Endometrium (tissue), 2 donors: ENCODE measurements around the gene FHOD3.
"Not testable (repeated sequence)": the region's sequence is repeated elsewhere in the genome, so short reads cannot be mapped to it uniquely, and the experiment has no call there.

Experiments used
- FAIRE-seq: peaks from 2 replicates; lab custom pipeline; 2012; peaks lifted over from hg19 to GRCh38; lab: Jason Lieb, UNC
- donor health status: control.
- donor health status: control.

FHOD3 gene

DNA sequence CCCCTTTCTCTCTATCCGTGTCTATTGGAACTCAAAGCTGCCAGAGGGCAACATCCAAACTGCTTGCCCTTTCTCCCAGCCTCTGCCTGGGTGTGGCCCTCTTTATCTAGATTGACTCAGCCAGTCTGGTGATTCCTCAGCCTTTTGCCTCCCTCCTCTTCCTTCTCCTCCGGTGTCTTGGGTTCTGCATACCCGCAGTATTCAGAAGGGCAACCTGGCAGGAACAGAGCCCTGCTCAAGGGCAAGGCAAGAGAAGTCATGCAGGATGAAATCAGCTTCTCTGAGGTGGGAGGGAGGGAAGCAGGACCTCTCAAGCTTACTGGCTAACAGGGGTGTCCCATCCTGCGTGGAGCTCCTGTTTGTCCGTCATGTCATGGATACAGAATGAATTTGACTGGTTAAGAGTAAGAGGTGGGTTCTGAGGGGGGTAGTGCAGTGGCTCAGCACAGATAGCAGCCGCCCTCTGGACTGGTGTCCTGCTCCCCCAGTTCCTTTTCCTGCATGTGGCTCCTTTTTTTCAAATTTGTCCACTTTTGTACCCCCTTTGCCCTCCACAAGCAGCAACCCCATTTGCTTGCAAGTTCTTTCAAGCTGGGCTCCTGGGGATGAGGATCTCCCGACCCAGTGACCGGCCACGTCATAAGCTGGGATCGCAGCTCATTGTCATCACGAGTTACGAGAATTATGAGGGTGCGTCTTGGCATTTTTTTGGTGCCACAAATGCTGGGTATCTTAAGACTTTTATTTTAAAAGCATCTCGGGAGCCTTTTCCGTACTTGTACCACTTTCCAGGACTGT, 154.1 kb downstream of the FHOD3 start:
- FAIRE-seq, result no peak

GRCh38 chr18:36454245-36454644, 156.7 kb downstream of the FHOD3 start:
- FAIRE-seq, result no peak

DNA sequence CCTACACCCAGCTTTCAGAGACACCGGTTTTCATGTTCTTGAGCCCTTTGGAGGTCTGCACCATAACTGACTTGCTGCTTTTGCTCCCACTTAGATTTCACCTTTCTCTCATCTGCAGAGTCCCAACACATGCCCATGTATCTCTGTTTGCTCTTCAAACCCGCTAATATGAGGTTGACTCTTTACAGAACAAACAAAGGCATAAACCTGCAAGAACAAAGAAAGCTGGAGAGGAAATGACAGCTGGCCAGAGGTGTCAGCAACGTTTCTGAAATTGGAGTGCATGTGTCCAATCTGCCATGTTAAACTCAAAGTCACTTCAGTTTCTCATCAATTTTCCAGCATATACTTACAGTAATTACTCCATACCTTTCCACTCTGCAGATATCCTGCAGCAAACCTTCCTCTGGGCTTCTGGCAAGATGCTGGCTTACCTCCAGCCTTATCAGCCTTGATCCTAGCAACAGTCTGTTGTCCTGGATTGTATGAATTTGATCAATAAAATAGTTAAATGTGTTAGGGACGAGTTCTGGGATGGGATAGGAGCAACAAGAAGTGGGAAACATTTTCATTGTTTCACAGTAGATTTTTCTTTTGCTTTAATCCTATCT, 157.4 kb downstream of the FHOD3 start:
- FAIRE-seq, result no peak

DNA sequence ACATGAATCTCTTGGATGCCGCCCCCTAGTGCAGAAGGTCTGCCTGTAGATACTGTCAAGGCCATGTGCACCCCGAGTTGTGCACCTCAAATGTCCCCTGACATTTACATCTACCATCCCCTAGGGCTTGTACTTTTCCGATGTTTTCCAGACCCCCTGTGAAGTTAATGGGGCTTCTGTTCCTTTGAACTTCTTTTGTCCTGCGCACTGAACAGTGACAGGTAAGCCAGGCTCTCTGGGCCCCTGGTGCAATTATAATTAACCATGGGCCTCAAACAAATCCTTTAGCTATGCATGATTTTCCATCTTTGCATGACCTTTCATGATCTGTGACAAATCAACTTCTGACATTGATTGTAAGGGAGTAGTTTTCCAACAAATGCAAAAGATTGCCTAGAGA, 158.4 kb downstream of the FHOD3 start:
- no peak for FAIRE-seq

DNA sequence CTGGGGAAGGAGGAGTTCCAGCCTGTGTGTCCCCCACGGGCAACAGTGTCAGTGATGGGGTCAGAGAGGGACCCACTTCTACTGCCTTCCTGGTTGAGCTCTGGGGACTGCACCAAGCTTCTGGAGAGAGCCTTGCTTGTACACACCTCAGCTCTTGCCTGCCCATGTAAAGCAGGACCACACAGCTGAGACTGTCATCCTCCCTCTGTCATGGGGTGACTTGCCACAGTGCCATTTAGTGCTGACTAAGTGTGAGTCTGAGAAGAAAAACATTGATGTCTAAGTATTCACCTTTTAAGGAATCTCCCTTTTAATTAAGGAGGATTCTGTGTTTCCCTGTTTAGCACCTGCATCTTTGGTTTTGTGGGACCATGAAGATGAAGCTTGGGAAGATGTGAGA, 159.1 kb downstream of the FHOD3 start:
- FAIRE-seq, result no peak

- FAIRE-seq, result no peak
Observed at GRCh38 chr18:36457683-36458082, 160.2 kb downstream of the FHOD3 start.

DNA sequence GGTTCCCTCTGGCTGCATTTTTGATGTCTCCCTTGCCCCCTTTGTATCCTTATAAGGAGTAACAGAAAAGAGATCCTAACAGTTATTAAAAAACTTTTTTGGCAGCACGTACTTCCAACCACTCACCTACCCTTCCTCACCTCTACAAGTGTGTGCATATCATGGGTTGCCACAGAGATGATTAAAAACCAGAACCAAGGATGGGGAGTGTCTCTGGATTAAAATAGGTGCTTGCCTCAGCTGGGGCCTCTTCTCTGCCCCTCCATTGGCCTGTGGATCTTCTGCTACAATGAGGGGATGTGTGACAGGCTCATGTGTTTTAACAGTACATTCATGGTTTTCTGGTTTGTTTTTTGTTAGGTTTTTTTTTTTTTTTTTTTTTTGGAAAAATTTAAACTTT, 160.8 kb downstream of the FHOD3 start:
- no peak for FAIRE-seq

GRCh38 chr18:36459203-36459602, 161.7 kb downstream of the FHOD3 start:
- no peak for FAIRE-seq

DNA sequence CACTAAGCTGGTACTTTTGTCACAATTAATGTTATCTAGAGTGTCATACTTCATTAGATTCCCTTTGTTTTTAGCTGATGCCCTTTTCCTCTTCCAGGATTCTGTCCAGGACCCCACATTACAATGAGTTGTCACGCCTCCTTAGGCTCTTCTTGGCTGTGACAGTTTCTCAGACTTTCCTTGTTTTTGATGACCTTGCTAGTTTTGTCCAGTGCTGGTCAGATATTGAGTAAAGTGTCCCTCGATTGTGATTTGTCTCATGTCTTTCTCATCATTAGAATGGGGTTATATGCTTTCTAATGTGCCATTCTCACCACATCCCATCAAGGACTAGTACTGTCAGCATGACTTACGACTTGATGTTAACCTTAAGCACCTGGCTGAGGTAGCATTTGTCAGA, 162.3 kb downstream of the FHOD3 start:
- FAIRE-seq, result no peak

DNA sequence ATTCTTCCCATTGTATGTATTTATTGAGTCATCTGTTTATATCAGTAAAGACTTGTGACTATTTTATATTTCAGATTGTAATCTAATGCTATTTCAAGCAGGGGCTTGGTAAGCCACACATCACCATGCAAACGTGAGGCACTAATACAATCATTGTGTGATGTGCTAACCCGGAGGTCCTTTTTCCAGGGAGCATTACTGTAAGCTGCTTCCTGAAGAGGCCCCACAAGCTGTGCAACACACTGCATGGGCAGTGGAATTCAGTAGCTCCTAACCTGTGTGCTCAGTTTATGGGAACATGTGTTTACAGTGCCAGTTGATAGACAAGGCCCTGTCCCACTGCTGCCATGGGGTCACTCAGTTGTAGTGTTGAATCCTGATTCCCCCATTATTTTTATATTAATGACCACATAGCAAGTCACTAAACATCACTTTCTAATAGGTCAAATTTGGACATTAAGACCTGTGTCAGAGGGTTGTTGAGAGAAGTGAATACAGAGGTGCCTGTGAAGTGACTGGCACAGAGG, 162.9 kb downstream of the FHOD3 start:
- FAIRE-seq, result no peak

- no peak for FAIRE-seq
Observed at GRCh38 chr18:36460854-36461253, 163.3 kb downstream of the FHOD3 start.

DNA sequence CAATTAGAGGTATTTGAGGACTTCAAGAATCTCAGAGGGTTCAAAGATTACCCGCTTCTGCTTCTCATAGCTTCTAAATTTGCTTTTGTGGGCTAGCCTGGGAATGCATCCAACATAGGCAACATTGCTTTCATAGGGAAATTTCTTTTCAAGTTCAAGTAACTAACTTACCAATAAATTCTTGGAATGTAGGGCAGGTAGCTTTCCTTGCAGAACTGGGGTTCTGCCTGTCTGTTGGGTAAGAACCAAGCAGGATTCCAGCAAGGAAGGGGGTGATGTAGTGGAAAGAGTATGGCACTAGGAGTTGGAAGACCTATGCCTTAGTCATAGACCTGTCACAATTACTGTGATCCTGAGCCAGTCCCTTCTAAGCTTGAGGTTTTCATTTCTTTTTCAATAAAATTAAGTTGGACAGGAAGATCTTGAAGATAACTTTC, 164.1 kb downstream of the FHOD3 start:
- FAIRE-seq, result no peak

DNA sequence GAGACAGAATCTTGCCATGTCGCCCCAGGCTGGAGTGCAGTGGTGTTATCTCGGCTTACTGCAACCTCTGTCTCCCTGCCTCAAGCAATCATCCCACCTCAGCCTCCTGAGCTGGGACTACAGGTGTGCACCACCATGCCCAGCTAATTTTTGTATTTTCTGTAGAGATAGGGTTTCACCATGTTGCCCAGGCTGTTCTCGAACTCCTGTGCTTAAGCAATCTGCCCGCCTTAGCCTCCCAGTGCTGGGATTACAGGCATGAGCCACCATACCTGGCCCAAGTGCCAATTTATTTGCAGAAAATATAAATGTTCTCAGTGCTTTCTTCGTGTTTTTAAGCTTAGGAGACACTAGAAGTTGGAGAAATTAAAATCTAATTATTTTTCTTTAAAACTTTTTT, 166.0 kb downstream of the FHOD3 start:
- not testable (repeated sequence) for FAIRE-seq

GRCh38 chr18:36464126-36464651, 166.7 kb downstream of the FHOD3 start:
- no peak for FAIRE-seq

DNA sequence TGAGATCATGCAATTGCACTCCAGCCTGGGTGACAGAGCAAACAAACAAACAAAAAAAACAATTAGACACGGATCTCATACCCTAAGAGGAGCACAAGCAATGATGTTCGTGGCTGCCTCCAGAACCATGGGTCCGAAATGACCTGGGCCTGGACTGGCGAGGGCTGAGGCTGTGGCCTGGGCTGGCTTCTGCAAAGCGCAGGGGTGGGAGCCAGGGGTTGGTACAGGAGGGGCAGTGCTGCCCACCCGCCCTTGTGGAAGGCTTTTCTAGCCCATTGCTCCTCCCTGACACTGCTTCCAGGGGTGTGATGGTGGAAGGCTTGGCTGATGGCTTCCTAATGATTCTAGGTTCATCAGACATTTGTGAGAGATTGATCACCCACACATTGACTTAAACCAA, 167.8 kb downstream of the FHOD3 start:
- no peak for FAIRE-seq

GRCh38 chr18:36465970-36466369, 168.5 kb downstream of the FHOD3 start:
- no peak for FAIRE-seq

DNA sequence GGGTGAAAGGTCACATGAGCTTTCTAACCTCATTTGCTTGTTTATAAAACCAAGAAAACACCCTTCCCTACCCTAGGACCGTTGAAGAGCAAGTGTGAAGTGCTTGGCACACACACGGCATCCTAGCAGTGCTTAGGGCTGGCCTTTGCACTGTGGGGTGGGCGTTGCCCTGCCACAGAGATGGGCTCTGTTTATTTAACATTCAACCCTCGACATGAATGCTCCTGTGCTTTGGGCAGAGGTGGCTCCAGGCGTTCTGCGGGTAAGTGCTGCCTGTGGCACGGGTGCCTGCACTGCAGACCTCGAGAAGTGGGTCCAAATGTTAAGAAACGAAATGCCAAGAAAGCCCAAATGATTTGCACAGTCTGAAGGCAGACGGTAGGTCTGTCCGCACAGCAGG, 170.1 kb downstream of the FHOD3 start:
- FAIRE-seq, result no peak

DNA sequence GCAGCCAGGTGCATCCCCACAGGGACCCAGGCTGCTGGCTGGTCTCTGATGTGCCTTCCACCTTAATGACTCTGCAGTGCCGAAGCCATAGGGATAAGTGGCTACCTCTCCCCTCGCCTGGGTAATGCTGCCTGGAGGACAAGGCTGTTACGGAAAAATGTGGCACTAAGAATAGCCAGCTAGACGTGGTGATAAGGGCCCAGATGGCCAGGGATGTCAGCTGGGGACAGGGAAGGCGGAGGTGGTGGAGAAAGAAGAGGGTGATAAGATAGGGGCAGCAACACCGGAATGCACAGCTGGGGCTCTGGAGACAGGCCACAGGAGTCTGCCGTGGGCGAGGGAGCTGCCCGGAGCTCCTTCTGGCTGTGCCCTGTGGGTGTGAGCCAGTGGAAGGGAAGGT, 170.6 kb downstream of the FHOD3 start:
- FAIRE-seq, result no peak

GRCh38 chr18:36469461-36469860, 171.9 kb downstream of the FHOD3 start:
- FAIRE-seq, result no peak

DNA sequence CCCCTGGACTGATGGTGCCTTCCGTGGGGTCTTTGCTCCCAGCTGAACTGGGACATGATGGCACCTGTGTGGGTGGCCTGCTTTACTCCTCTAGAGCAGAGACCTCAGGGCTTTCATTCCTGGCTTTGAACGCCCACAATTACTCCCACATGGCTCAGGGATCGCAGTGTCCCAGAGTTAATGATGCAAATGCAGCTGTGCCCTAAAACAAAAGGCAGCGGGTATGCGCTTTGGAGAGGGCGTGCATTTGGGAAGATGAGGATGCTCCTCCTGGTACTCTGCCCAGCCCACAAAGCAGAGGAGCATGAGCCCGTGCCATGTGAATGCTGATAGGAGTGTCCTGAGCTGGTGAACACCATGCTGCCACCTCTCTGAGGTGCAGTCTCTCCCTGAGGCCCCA, 173.4 kb downstream of the FHOD3 start:
- FAIRE-seq, result no peak

DNA sequence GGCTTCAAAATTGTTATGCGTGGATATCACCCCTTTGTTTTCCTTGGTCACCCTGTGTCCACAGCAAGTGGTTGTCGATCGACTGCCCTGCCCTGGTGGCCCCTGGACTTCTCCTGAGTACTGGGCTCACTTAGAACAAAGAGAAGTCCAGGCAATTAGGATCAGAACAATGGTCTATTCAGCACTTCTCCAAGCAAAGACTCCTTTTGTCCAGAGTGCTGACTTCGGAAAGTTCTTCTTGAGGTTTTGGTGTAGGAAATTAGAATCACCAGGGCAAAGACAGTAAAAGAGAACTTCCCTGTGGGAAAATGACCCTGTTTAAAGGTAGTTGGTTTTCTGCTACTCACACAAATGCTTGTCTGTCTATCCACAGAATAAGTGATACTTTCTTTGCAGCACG, 173.9 kb downstream of the FHOD3 start:
- FAIRE-seq, result no peak

GRCh38 chr18:36476433-36476832, 178.9 kb downstream of the FHOD3 start:
- no peak for FAIRE-seq

DNA sequence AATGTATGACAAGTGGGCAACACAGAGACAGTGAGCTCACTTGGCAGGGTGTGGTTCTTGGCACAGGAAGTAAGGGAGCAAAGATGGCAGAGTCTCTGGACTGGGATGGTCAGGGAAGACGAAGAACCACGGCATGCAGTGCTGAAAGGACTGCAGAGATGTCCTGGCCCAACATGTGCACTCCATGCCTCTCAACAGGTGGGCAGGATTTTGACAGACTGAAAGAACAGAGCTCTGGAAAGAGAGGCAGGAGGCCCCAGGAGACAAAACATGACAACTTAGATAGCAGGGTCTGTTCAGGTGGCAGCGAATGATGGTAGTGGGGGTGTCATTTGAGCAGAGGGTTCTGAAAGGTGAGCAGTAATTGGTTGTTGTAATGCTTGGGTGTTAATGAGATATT, 180.3 kb downstream of the FHOD3 start:
- FAIRE-seq, result no peak
